GM19438 (cell line): ENCODE measurements around the gene APLP2.
"Not testable (repeated sequence)": the region's sequence is repeated elsewhere in the genome, so short reads cannot be mapped to it uniquely, and the experiment has no call there.

Experiments used
- ATAC-seq: cut with Tn5 transposase; IDR thresholded peaks from one replicate; pipeline ENCODE4 v1.9.1; 2021; ENCODE audit warnings: low read depth; ENCODE audit not compliant: unreplicated experiment

The APLP2 gene

DNA sequence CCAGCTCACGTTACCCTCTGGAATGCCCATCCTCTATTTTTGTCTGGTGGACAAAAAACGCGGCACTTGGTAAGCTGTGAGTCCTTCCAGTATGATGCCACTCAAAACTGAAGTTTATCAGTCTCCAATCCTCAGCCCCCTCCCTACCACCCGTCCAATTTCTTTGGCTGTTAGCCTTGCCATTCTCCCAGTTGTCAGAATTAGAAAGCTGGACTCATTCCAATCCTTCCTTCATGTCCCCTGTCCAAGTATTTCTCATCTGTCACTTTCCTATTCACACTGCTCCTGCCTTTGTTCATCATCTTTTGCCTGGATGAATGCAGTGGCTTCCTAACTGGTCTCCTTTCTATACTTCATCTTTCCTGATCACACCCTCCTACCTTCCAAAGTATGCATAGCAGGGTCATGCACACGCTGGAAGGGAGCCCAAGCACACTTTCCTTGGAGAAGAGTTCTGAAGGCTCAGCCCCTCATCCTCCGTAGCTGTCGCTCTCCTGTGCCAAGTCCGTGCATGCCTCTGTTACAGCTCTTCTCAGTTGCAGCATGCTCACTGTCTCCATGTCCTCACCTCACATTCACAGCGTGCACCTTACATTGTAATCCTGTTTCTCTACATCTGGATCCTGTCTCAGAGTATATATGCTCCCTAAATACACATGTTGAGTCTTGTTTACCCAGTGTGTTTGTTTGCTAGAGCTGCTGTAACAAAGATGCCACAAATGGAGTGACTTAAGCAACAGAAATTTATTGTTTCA, 19.4 kb downstream of the APLP2 start:
- no peak for ATAC-seq

DNA sequence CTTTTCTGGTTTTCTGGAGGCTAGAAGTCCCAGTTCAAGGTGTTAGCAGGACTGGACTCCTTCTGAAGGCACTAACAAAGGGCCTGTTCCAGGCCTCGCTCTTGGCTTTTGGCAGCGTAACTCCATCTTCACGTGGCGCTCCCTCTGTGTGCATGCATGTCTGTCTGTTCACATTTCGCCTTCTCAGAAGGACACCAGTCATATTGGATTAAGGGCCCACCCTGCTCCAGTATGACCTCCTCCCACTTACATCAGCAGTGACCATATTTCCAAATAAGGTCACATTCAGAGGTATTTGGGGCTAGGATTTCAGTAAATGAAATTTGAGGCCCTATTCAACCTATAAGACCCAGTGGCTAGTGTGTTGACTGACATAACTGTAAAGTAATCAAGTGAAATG, 20.0 kb downstream of the APLP2 start:
- no peak for ATAC-seq

DNA sequence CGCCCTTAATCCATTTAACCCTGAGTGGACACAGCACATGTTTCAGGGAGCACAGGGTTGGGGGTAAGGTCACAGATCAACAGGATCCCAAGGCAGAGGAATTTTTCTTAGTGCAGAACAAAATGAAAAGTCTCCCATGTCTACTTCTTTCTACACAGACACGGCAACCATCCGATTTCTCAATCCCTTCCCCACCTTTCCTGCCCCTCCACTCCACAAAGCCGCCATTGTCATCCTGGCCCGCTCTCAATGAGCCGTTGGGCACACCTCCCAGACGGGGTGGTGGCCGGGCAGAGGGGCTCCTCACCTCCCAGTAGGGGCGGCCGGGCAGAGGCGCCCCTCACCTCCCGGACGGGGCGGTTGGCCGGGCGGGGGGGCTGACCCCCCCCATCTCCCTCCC, 20.8 kb downstream of the APLP2 start:
- not testable (repeated sequence) for ATAC-seq

DNA sequence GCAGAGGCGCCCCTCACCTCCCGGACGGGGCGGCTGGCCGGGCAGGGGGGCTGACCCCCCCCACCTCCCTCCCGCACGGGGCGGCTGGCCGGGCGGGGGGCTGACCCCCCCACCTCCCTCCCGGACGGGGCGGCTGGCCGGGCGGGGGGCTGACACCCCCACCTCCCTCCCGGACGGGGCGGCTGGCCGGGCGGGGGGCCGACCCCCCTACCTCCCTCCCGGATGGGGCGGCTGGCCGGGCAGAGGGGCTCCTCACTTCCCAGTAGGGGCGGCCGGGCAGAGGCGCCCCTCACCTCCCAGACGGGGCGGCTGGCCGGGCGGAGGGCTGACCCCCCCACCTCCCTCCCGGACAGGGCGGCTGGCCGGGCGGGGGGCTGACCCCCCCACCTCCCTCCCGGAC, 21.5 kb downstream of the APLP2 start:
- not testable (repeated sequence) for ATAC-seq

DNA sequence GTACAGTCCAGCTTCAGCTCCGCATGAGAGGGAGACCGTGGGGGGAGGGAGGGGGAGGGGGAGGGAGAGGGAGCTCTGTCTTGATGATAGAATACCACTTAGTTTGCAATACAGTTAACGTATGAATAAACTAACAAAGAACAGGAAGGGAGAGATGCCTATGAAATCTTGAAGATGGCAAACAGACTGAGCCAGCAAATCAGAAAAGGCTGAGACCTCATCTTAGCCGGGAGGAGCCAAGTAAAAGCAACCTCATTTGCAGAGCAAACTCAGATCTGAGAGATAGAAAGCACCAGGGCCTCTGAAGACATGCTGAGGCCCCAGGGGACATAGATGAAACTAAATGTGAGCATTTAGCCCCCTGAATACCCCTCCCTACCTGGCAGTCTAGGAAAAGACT, 23.0 kb downstream of the APLP2 start:
- ATAC-seq = no peak

DNA sequence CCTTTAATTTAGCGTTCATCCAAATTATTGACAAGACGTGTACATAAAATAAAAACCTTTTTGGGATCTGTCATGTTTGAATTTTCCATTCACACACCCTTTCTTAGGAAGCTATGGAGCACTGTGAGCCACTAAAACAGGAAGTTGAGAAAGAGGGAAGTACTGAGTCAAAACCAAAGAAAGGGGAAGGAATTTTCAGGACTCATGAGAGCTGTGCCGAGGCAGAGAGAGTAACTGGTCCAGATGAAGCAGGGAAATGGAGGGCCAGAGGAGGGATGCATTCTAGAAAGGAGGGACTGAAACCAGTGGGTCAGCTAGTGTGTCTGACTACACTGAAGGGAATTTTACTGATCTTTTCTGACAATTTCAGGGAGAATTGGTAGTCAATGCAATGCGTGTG, 24.9 kb downstream of the APLP2 start:
- ATAC-seq = no peak

DNA sequence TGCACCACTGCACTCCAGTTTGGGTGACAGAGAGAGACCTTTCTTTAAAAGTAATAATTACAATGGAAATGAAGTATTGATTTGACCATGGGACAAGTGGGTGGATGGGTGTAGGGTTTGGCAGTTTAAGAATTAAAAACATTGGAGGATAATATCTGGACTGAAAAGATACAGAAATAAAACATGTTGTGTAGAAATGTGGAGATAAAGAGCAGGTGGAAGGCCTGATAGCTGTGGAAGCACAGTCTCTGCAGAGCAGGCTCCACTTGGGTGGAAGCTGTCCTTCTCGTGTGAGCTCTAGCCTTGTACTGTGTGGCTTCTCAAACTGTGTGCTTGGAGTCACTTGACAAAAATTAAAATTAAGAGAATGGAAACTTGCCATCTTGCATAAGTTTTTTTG, 25.6 kb downstream of the APLP2 start:
- no peak for ATAC-seq

DNA sequence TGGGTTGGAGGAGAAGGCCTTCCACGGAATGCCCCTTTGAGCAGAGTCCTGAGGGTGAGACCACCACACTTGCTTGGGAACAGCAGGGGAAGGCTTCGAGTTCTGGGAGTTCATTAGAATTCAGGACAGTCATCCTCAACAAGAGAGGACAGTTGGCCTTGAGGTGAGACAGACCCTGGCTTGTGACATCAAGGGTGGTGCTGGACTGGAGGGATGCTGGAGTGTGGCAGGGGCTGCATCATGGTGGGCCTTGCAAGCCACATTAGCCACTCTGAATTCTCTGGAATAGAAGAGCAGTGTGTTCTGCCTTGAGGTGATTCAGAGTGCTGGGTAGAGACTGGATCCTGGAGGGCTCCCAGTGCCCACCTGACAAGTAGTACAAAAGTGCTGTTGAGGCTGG, 26.3 kb downstream of the APLP2 start:
- ATAC-seq = no peak

DNA sequence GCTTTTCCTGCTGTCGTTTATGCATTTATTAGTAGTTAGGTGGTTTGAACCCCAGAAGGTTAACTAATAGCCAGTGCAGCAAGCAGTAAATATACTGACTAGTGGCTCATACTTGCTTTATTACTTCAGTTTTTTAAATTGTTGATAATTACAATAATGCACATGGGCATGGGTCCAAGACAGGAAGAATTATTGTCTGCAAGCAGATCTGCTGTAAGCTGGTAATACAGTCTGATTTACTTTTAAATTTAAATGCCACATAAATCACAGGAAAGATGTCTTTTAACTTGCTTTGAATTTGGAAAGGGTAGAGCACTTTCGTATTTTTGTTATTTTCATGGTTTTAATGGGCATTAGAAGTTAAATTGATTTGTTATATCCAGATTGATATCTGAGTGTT, 27.1 kb downstream of the APLP2 start:
- no peak for ATAC-seq

DNA sequence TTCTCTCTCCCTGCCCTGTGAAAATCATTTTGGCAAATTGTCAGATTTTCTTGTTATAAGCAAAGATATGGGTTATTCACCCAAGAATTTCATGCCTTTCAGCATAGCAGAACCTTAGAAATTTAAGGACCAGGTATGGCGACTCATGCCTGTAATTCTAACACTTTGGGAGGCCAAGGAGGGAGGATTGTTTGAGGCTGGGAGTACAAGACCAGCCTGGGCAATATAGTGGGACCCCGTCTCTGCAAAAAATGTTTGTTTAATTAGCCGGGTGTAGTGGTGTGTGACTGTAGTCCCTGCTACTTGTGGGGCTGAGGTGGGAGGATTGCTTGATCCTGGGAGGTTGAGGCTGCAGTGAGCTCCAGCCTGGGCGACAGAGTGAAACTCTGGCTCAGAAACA, 27.6 kb downstream of the APLP2 start:
- ATAC-seq = no peak

DNA sequence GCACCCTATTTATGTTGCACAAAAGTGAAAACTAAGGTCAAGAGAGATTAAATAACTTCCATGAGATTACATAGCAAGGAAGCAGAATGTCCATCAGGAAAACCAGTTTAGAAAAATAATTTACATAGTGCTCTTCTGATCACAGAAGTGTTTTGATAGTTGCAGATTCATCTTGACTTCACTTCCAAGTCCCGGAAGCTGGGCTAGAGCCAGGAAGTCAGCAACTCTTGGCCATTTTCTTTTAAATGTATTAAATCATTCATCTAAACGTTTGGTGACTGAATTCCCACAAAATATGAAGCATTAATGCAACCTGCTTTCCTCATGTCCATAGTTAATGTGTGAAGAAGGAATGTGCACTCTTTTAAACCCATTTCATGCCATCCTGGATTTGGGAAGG, 29.7 kb downstream of the APLP2 start:
- ATAC-seq = no peak

DNA sequence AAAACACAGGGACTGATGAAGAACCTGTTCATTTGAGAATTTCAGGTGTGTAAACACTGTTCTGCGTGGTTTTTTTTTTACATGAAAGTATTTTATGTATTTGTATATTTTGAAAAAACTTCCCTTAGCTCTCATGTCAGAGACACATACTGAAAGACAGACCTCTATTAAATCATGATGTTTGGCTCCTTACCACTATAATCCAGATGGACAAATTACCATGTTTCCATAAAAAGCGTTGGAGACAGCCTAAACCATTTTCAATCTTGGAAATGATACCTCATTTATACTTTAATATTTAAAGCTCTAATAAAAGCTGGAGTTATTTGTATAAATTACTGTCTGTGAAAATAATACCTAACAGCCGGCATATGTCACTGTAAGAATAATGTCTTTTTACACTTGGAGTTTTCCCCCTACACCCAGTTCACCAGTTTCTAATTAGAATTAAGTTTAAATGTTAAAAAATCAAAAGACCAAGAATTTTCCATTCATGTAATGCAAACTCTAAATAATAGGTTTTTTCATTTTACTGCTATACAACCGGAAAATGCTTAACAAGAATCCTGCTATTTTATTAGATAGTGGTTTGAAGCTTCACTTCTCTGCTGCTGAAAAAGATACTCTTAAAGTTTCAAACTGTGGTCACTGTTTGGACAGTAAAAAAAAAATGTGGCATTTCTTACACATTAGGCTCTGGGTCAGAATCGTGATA, 30.8 kb downstream of the APLP2 start:
- ATAC-seq = no peak

DNA sequence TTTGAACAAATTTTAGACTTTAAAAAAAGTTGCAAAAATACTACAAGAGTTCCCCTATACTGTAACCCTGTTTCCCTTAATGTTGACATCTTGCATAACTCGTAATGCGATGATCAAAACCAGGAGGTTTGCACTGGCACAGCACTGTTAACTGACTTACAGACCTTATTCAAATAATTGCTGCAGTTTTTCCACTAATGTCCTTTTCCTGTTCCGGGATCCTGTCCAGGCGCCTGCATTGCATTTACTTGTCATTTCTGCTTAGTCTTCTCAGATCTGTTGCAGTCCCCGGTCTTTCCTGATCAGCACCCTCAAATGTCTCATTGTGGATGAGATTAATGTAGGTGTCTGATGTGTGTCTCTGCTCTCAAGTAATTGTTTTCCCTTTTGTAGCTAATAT, 32.0 kb downstream of the APLP2 start:
- no peak for ATAC-seq

DNA sequence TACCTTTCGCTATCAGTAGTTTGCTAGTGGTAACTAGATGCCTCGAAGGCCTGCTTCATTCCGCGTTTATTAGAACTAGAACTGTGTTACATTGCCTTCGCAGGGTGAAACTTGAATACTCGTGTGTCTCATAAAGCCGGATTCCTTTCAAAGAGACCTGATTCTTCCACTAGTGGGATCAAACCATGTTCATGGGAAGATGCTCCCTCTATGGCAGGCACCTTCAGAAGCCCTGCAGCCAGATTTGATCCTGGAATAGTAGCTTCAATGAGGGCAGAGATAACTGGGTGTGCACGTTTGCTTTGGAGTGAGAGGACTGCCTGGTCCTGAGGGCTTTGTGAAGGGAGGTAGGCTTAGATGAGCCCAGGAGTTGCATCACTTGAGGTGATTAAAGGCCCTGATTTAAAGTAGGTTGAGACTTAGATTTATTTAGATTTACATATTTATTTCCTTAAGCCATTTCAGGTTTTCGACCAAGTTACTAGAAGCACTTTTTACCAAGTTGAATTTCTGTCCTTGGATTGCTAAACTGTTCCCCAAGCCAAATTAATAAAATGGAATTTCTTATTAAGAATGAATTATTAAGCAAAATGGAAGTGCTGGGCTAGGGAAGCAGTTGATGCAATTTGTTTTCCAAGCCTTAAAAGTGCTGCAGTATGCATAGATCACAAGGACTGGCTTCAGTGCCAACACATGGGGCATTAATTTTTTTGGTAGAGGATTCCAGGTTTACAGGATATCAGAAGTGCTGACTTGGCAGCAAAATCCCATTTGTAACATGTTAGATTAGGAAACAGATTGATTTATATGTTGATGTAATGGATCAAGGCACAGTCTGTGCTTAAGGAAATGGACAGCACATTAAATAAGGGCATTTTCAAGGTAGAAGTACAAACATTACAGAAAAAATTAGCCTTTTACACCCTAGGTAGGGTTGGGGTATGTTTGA, 32.9 kb downstream of the APLP2 start:
- ATAC-seq = no peak

DNA sequence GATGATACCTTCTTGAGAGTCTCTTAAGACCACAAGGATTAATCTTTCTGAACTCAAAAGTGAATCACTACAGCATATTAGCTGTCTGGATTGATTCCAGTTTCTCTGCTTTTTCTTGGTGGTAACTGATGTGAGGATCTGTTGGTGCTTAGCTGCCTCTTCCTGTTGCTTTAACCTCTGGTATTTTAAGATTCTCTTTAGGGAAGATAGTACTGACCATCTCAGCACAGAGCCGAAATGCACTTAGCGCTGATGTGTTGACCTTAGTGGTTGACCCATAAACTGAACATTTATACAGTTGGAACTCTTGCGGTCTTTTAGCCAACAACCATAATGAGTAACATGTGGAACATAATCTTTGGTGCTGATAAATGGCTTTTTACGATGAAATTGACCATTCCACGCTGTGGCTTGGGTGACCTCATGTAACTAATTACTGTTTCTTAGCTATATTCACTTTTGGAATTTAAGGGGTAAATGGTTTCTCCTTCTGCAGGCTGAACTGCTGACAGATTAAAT, 33.7 kb downstream of the APLP2 start:
- ATAC-seq = no peak

DNA sequence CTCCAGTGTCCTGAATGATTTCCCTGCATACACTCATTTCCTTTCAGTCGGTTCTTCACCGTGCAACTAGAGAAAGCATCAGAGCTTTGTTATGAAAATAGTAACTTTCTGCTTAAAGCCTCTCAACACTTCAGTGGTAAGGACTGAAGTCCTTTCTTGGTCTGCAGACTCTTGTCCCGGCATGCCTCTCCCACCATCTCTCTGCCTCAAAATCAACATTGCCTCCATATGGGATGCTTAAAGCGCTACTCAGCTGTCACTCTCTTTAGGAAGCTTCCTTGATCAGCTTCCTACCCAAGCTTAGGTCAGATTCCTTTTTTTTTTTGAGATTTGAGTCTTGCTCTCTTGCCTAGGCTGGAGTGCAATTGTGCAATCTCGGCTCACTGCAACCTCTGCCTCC, 36.7 kb downstream of the APLP2 start:
- no peak for ATAC-seq

DNA sequence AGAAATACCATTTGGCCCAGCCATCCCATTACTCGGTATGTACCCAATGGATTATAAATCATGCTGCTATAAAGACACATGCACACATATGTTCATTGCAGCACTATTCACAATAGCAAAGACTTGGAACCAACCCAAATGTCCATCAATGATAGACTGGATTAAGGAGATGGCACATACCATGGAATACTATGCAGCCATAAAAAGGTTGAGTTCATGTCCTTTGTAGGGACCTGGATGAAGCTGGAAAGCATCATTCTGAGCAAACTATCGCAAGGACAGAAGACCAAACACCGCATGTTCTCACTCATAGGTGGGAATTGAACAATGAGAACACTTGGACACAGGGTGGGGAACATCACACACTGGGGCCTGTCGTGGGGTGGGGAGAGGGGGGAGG, 39.0 kb downstream of the APLP2 start:
- ATAC-seq = not testable (repeated sequence)

DNA sequence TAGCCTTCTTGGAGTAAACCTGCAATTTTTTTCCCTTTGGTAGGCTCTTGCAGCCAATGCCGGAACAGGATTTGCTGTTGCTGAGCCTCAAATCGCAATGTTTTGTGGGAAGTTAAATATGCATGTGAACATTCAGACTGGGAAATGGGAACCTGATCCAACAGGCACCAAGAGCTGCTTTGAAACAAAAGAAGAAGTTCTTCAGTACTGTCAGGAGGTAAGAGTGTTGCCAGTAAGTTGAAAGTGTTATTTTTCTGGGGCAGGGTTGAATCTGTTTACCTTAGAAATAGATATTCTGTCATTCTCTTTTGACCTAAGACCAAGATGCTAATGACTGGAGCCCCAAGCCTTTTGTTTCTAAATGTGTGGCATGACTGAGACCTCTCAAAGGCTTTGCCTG, 39.7 kb downstream of the APLP2 start:
- no peak for ATAC-seq

DNA sequence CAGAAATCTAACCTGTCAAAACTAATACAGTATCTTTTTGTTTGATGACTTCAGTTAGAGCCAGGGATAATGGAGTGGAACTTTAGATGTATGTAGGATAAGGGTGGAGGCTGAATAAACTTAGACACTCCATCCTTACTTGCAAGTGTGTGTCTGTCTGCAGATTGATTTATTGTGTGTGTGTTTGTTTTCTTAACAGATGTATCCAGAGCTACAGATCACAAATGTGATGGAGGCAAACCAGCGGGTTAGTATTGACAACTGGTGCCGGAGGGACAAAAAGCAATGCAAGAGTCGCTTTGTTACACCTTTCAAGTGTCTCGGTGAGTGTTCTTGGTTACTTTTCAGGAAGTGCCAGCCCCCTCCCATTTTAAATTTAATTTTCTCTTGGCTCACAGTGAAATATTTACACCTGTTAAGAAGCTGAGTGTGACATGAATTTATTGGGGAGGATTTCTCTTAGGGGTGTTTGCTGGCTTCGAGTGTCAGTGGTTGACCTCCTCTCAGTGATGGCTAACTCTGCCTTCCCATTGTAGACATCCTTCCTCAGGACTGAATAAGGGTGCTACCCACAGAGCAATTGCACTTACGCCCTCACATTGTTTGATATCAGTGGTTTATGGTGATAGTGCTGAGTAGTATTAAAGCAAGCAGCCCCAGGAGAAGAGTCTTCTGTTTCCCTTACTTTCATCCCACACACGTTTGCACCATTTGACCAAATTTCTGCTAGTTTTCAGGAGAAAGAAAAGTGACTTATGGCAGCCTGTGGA, 40.8 kb downstream of the APLP2 start:
- ATAC-seq = no peak
